Right lobe of liver (tissue), 6 donors: ENCODE measurements around the gene ARVCF. TPM values are rescaled to one million over a fixed set of nuclear protein-coding genes. Genes with fewer than 3 reads are reported as not detected.
A peak's percentile ranks its signal among the peaks of the same experiment; 100 is the strongest.

Experiments used
- ATAC-seq, 4 donors: fragments of 200-7000 bp; cut with Tn5 transposase; one replicate each; pipeline ENCODE4 v1.9.1; 2020; ENCODE audit warnings: mild to moderate bottlenecking in 4 of 4, moderate library complexity in 4 of 4
- DNase-seq, 3 donors: peaks; one replicate each; pipeline ENCODE4 v3.0.0-alpha.2; 2020
- H3K27ac ChIP-seq, 3 donors: fragments of 200-600 bp; one replicate each; pipeline ENCODE4 v1.8.0; 2022
- H3K27me3 ChIP-seq, 2 donors: fragments of 200-600 bp; one replicate each; pipeline ENCODE4 v1.8.0; 2022
- H3K36me3 ChIP-seq, 4 donors: fragments of 200-600 bp; sonication (generic) in 1 of 4; one replicate each; pipeline versions ENCODE4 v1.5.1 to v1.8.0; 2017 to 2022; ENCODE audit warnings: control low read depth in 1 of 4
- H3K4me1 ChIP-seq, 4 donors: fragments of 200-600 bp; sonication (generic) in 1 of 4; one replicate each; pipeline versions ENCODE4 v1.5.1 to v1.8.0; 2017 to 2022; ENCODE audit warnings: control low read depth in 1 of 4
- H3K4me3 ChIP-seq, 3 donors: fragments of 200-600 bp; one replicate each; pipeline ENCODE4 v1.8.0; 2022
- H3K9me3 ChIP-seq, 4 donors: fragments of 200-600 bp; sonication (generic) in 1 of 4; one replicate each; pipeline versions ENCODE4 v1.5.1 to v1.8.0; 2017 to 2022; ENCODE audit warnings: control low read depth in 1 of 4
- POLR2A ChIP-seq: fragments of 450-650 bp; IDR thresholded peaks from one replicate; pipeline ENCODE4 v1.6.1; 2017; ENCODE audit warnings: antibody characterized with exemption, mild to moderate bottlenecking
- WGBS: methylation state at CpG from one replicate; pipeline ENCODE4 v1.1.6; 2018; ENCODE audit warnings: low coverage, low lambda C conversion rate; ENCODE audit not compliant: insufficient coverage; ENCODE audit errors: missing lambda C conversion rate; 5-methylcytosine and 5-hydroxymethylcytosine counted together
- intact Hi-C, 2 donors: fragments of 100-400 bp; cut with DNase I; formaldehyde crosslinking; loops; one replicate each; pipeline versions ENCODE4 v1.11.2 to v1.14.1; 2022
- total RNA-seq, 6 experiments: library from RNA; depleted of rRNA in 2 of 6; stranded (reverse); fragments of >200 nt in 2 of 6; fragmentation: NEBNext Ultra II Directional in 3 of 6; extraction: Animal tissue kit (Norgen Biotek cat#: 25700) in 3 of 6; gene quantifications; one replicate each; pipeline versions ENCODE4 v1.1.0 to v1.2.4, GENCODE V29; 2016 to 2023
- TF ChIP-seq, protein P1 (sequence below), 4 donors: fragments of 200-600 bp in 3 of 4; fragments of 450-650 bp in 1 of 4; IDR thresholded peaks; one replicate each; pipeline versions ENCODE4 v1.5.1 to v1.8.0; 2016 to 2022; ENCODE audit warnings: antibody characterized with exemption in 4 of 4, mild to moderate bottlenecking in 2 of 4
- donor health status: DM: no; HTN: yes; CAD: no.
- donor health status: DM: no; HTN: no; CAD: no.
- donor health status: DM: no; HTN: no; CAD: no.
- donor health status: DM: no; HTN: yes; CAD: no.
- donor health status: DM: no; HTN: yes; CAD: no.

ARVCF gene
- total RNA-seq, 6 experiments from 2014 or later = 11.5 to 40.9 (median 20.7) TPM

DNA sequence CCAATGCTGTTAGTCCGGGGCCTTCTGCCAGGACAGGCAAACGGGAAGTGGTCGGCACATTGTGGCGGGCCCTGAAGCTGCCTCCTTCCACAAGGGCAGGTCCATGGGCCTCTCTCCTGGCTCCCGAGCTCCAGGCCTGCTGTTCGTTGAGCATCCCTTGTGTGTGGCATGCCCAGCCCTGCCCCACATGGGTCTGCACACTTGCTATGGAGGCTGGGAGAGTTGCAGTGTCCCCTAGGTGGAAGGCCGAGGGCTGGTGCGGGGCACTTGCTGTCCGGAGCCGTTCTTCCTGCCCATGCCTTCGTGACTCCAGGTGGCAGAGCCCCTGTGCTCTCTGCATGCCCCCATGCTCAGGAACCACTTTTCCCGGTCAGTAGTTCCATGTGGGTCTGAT is 37.4 kb upstream of the ARVCF start:
- H3K4me3 ChIP-seq = no peak overlapping the region

DNA sequence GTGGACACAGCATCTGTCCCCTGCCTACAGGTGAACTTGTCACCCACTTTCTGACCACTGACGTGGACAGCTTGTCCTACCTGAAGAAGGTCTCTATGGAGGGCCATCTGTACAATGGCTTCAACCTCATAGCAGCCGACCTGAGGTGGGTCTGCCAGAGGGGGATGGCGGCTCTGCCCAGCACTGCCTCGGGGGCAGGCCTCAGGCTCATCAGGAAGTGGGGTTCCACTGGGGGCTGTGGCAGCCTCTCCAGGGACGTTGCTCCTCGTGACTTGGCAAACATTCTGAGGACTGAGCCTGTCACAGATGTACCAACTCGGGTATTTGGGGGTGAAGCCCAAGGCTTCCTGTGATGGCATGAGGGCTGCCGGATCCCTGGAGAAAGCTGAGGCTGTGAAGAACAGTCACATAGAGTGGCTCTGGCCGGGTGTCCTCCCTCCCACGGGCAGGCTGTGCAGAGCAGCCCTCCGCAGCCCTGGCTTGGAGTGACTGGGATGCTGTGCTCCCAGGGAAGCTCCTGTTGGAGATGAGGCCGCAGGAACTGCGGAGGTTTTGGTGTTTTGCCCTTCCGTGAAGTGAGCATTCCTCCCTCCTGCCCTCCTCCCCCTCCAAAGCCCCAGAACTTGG is 36.9 kb upstream of the ARVCF start:
- Histone ChIP-seq H3K4me3 (no peak overlapping the region), H3K36me3 (peaks cover 0 to 21% (median 4%) of the 10 kb centered on the region in 4 donors), H3K9me3 (no peaks in the 10 kb centered on the region), H3K27me3 (no peaks in the 10 kb centered on the region), H3K4me1 (no peaks in the 10 kb centered on the region), H3K27ac (no peak overlapping the region)
- ATAC-seq (peak in 1 of 4 donors; percentile 5), DNase-seq (no peak)
- no CpG with 5 or more reads among the region's 14 CpGs for WGBS
- TF ChIP-seq, protein P1, sequence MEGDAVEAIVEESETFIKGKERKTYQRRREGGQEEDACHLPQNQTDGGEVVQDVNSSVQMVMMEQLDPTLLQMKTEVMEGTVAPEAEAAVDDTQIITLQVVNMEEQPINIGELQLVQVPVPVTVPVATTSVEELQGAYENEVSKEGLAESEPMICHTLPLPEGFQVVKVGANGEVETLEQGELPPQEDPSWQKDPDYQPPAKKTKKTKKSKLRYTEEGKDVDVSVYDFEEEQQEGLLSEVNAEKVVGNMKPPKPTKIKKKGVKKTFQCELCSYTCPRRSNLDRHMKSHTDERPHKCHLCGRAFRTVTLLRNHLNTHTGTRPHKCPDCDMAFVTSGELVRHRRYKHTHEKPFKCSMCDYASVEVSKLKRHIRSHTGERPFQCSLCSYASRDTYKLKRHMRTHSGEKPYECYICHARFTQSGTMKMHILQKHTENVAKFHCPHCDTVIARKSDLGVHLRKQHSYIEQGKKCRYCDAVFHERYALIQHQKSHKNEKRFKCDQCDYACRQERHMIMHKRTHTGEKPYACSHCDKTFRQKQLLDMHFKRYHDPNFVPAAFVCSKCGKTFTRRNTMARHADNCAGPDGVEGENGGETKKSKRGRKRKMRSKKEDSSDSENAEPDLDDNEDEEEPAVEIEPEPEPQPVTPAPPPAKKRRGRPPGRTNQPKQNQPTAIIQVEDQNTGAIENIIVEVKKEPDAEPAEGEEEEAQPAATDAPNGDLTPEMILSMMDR (IDR thresholded peaks at IDR 0.05) = no peak
- no peak for TF ChIP-seq POLR2A
- intact Hi-C loops = no loop called here

More for the DNA sequence above, 37.4 kb upstream of the ARVCF start:
- no peak for TF ChIP-seq POLR2A
- TF ChIP-seq, protein P1 (IDR thresholded peaks at IDR 0.05) = no peak
- intact Hi-C loops = no loop called here
- H3K27ac ChIP-seq = no peak overlapping the region
- H3K27me3 ChIP-seq = no peaks in the 10 kb centered on the region
- no peaks in the 10 kb centered on the region for H3K4me1 ChIP-seq
- H3K9me3 ChIP-seq = no peaks in the 10 kb centered on the region
- no peak for DNase-seq
- WGBS = no CpG with 5 or more reads among the region's 12 CpGs
- peaks cover 0 to 21% (median 4%) of the 10 kb centered on the region in 4 donors for H3K36me3 ChIP-seq
- no peak for ATAC-seq

DNA sequence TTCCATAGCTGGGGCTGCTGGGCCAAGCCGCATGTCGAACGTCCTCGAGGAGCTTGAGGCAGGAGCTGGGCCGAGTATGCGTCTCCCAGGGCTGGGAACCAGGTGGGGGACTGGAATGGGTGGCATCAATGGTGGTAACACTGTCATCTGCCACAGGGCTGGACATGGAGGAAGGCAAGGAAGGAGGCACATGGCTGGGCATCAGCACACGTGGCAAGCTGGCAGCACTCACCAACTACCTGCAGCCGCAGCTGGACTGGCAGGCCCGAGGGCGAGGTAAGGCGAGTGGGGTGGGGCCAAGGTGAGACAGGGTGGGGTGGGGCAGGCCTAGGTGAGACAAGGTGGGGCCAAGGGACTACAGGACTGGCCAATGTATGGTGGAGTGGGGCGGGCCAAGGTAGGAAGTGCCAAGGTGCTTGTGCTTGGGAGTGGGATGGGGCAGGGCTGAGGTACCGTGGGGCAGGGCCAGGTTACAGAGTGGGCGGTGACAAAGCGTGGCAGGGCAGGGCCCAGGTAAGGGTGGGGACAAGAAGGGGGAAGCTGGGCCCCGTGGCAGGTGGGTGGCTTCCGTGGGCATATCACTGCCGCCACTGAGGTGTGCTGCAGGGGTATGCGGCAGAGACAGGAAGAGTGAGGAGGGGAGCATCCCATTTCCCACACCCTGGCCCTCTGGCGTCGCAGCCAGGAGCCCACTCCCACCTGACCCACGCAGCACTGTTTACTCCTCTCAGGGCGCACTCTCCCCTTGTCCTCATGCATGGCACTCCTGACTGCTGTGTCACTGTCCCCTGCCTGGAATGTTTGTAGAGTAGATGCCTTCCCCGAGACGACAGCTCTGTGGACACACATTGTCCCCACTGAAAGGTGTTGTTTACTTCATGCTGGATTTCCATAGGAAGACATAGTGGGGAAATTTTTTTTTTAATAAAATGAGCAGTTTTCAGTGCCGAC is 36.0 kb upstream of the ARVCF start:
- Histone ChIP-seq H3K4me1 (no peaks in the 10 kb centered on the region), H3K36me3 (peaks cover 0 to 21% (median 4%) of the 10 kb centered on the region in 4 donors), H3K4me3 (no peak overlapping the region), H3K27ac (no peak overlapping the region), H3K9me3 (no peaks in the 10 kb centered on the region), H3K27me3 (no peaks in the 10 kb centered on the region)
- 78% methylated on average over 12 of the region's 26 CpGs for WGBS
- TF ChIP-seq, protein P1 (IDR thresholded peaks at IDR 0.05) = no peak
- no peak for TF ChIP-seq POLR2A
- intact Hi-C loops = no loop called here
- ATAC-seq = peak in 2 of 4 donors; percentile 19 to 20
- DNase-seq = no peak

DNA sequence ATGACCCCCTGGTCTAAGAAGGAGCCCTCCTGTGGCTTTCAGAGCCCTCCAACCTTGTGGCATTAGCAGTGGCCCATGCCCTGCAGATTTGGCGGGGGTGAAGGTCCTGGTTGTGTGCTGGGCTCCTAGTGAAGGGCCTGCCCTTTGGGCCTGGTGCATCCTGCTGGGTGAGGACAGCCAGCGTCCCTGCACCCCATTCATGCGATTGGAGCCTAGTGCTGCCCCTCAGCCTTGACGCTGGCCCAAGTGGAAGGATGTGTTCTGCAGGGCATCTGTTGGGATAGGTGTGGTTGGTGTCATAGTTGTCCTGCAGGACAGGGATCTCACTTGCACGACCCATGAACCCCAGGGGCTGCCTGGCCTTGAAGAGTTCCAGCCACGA is 35.3 kb upstream of the ARVCF start:
- H3K9me3 ChIP-seq = no peaks in the 10 kb centered on the region
- no peak for ATAC-seq
- TF ChIP-seq, protein P1 (IDR thresholded peaks at IDR 0.05) = no peak
- no peak for TF ChIP-seq POLR2A

More for the DNA sequence above, 35.3 kb upstream of the ARVCF start:
- no peak for DNase-seq
- Histone ChIP-seq H3K36me3 (peaks cover 0 to 25% (median 4%) of the 10 kb centered on the region in 4 donors), H3K4me3 (no peak overlapping the region), H3K27me3 (no peaks in the 10 kb centered on the region), H3K4me1 (no peaks in the 10 kb centered on the region), H3K27ac (no peak overlapping the region)
- 100% methylated on average over 1 of the region's 6 CpGs for WGBS
- intact Hi-C loops = no loop called here
